Measurements from ENCODE around the gene TIE1. TPM values are rescaled to one million over a fixed set of nuclear protein-coding genes. Genes with fewer than 3 reads are reported as not detected.

The TIE1 gene
- total RNA-seq, 1 donor from 2014 or later, result 0.21 TPM

GRCh38 chr1:43312212-43312623 lies 11.4 kb downstream of the TIE1 start:
- no peaks in the 10 kb centered on the region for H3K79me2 ChIP-seq (ENCODE audit: low read depth)
- H3K4me2 ChIP-seq, result no peak overlapping the region
- no peak overlapping the region for H3K4me3 ChIP-seq
- H3K27me3 ChIP-seq, result no peaks in the 10 kb centered on the region
- no peak overlapping the region for H3K4me3 Mint-ChIP-seq
- no peaks in the 10 kb centered on the region for H3K9me3 ChIP-seq (ENCODE audit: low read depth)
- no peaks in the 10 kb centered on the region for H3K36me3 Mint-ChIP-seq
- H3K4me1 ChIP-seq, result no peaks in the 10 kb centered on the region
- no peaks in the 10 kb centered on the region for H4K20me1 ChIP-seq (ENCODE audit: low read depth)
- H3K27ac ChIP-seq, result no peak overlapping the region
- H3F3A ChIP-seq (ENCODE audit: low read depth), result no peaks in the 10 kb centered on the region
- no peak overlapping the region for H3K27ac Mint-ChIP-seq
- no peak overlapping the region for H3K9ac ChIP-seq
- no peak for DNase-seq (ENCODE audit: low spot score)
- H3K36me3 ChIP-seq, result no peaks in the 10 kb centered on the region
- TF ChIP-seq EZH2 (IDR thresholded peaks at IDR 0.05) (no peak), EZH2phosphoT487 (IDR thresholded peaks at IDR 0.05) (no peak), CTCF (IDR thresholded peaks at IDR 0.05) (no peak)
- no peaks in the 10 kb centered on the region for H3K9me3 Mint-ChIP-seq
- no peak overlapping the region for H2AFZ ChIP-seq (replicated peaks)
- H3K4me1 Mint-ChIP-seq, result no peaks in the 10 kb centered on the region
- no peaks in the 10 kb centered on the region for H3K27me3 Mint-ChIP-seq (ENCODE audit: insufficient read depth, low read depth)

- Histone ChIP-seq H3K27ac (no peak overlapping the region), H3K27me3 (no peaks in the 10 kb centered on the region), H3K4me3 (no peak overlapping the region), H3F3A (ENCODE audit: low read depth) (no peaks in the 10 kb centered on the region), H4K20me1 (ENCODE audit: low read depth) (no peaks in the 10 kb centered on the region), H3K79me2 (ENCODE audit: low read depth) (no peaks in the 10 kb centered on the region), H3K9me3 (ENCODE audit: low read depth) (no peaks in the 10 kb centered on the region), H2AFZ (replicated peaks) (no peak overlapping the region), H3K4me2 (no peak overlapping the region), H3K4me1 (no peaks in the 10 kb centered on the region), H3K36me3 (no peaks in the 10 kb centered on the region), H3K9ac (no peak overlapping the region)
- Mint-ChIP-seq H3K4me1 (no peaks in the 10 kb centered on the region), H3K9me3 (no peaks in the 10 kb centered on the region), H3K27me3 (ENCODE audit: insufficient read depth, low read depth) (no peaks in the 10 kb centered on the region), H3K4me3 (no peak overlapping the region), H3K27ac (no peak overlapping the region), H3K36me3 (no peaks in the 10 kb centered on the region)
- DNase-seq (ENCODE audit: low spot score), result no peak
- TF ChIP-seq EZH2 (IDR thresholded peaks at IDR 0.05) (no peak), EZH2phosphoT487 (IDR thresholded peaks at IDR 0.05) (no peak), CTCF (IDR thresholded peaks at IDR 0.05) (no peak)
Measured at GRCh38 chr1:43312663-43313515, 12.1 kb downstream of the TIE1 start.

- H3K36me3 ChIP-seq, result no peaks in the 10 kb centered on the region
- no peak overlapping the region for H3K4me3 Mint-ChIP-seq
Measured at GRCh38 chr1:43313771-43314170, 13.0 kb downstream of the TIE1 start.

More at GRCh38 chr1:43313771-43314170, 13.0 kb downstream of the TIE1 start:
- no peak for TF ChIP-seq CTCF (IDR thresholded peaks at IDR 0.05)
- TF ChIP-seq EZH2phosphoT487 (IDR thresholded peaks at IDR 0.05), result no peak
- TF ChIP-seq EZH2 (IDR thresholded peaks at IDR 0.05), result no peak
- Histone ChIP-seq H3K4me3 (no peak overlapping the region), H3K79me2 (ENCODE audit: low read depth) (no peaks in the 10 kb centered on the region), H3K9ac (no peak overlapping the region), H2AFZ (replicated peaks) (no peak overlapping the region), H3K9me3 (ENCODE audit: low read depth) (no peaks in the 10 kb centered on the region), H3K27ac (no peak overlapping the region), H3K4me2 (no peak overlapping the region), H3K27me3 (no peaks in the 10 kb centered on the region), H3F3A (ENCODE audit: low read depth) (no peaks in the 10 kb centered on the region), H4K20me1 (ENCODE audit: low read depth) (no peaks in the 10 kb centered on the region), H3K4me1 (no peaks in the 10 kb centered on the region)
- H3K4me1 Mint-ChIP-seq, result no peaks in the 10 kb centered on the region
- no peaks in the 10 kb centered on the region for H3K27me3 Mint-ChIP-seq (ENCODE audit: insufficient read depth, low read depth)
- H3K27ac Mint-ChIP-seq, result no peak overlapping the region
- H3K9me3 Mint-ChIP-seq, result no peaks in the 10 kb centered on the region
- DNase-seq (ENCODE audit: low spot score), result no peak
- H3K36me3 Mint-ChIP-seq, result no peaks in the 10 kb centered on the region

Measured in neural progenitor cell (in vitro differentiated cells).